GM12872 (cell line): ENCODE measurements around the gene RAB4B.

Experiments used
- CTCF ChIP-seq: IDR thresholded peaks from 3 replicates; pipeline ENCODE4 v1.5.1; 2011; ENCODE audit warnings: low read depth, mild to moderate bottlenecking, low read length, moderate library complexity; ENCODE audit not compliant: insufficient read depth

RAB4B gene

GRCh38 chr19:40745402-40745780 is 32.7 kb upstream of the RAB4B start:
- TF ChIP-seq CTCF, result no peak

- TF ChIP-seq CTCF, result no peak
Measured at GRCh38 chr19:40747536-40747935, 30.5 kb upstream of the RAB4B start.

- TF ChIP-seq CTCF, result no peak
Measured at GRCh38 chr19:40750058-40750873, 27.8 kb upstream of the RAB4B start, which contains the start of gene ACTMAP. TSS of gene ACTMAP (minus strand) at chr19:40750477. CDS start at chr19:40749803, 674 bp downstream.

GRCh38 chr19:40750874-40751537 is 27.0 kb upstream of the RAB4B start, which contains the start of gene SNRPA:
TSS of gene SNRPA (plus strand) at chr19:40751203. CDS start at chr19:40751409, 206 bp downstream.
- no peak for TF ChIP-seq CTCF

- TF ChIP-seq CTCF, result no peak
Measured at GRCh38 chr19:40752257-40752781, 25.7 kb upstream of the RAB4B start.

GRCh38 chr19:40754611-40755247 is 23.3 kb upstream of the RAB4B start:
- TF ChIP-seq CTCF, result no peak

- TF ChIP-seq CTCF, result no peak
Measured at GRCh38 chr19:40755248-40755624, 22.8 kb upstream of the RAB4B start.
